GM21423 (cell line): ENCODE results near the gene SLC10A7.

Source experiments
- ATAC-seq: cut with Tn5 transposase; IDR thresholded peaks from one replicate; pipeline ENCODE4 v1.9.1; 2021; ENCODE audit warnings: mild to moderate bottlenecking, moderate library complexity; ENCODE audit not compliant: unreplicated experiment

Gene SLC10A7

GRCh38 chr4:146265950-146266490, 255.7 kb downstream of the SLC10A7 start:
- ATAC-seq = no peak

GRCh38 chr4:146263793-146264192, 257.9 kb downstream of the SLC10A7 start:
- no peak for ATAC-seq

- ATAC-seq = no peak
Measured at GRCh38 chr4:146261041-146261440, 260.7 kb downstream of the SLC10A7 start.

GRCh38 chr4:146260521-146260920, 261.2 kb downstream of the SLC10A7 start:
- ATAC-seq = no peak

GRCh38 chr4:146257511-146257910, 264.2 kb downstream of the SLC10A7 start:
- no peak for ATAC-seq

GRCh38 chr4:146256328-146256727, 265.4 kb downstream of the SLC10A7 start:
- ATAC-seq = no peak

- no peak for ATAC-seq
Measured at GRCh38 chr4:146255874-146256273, 265.9 kb downstream of the SLC10A7 start.

GRCh38 chr4:146255463-146255862, 266.3 kb downstream of the SLC10A7 start:
- ATAC-seq = no peak

- ATAC-seq = no peak
Measured at GRCh38 chr4:146252969-146253611, 268.6 kb downstream of the SLC10A7 start.

GRCh38 chr4:146247356-146247755, 274.4 kb downstream of the SLC10A7 start:
- no peak for ATAC-seq

- no peak for ATAC-seq
Measured at GRCh38 chr4:146246381-146246780, 275.4 kb downstream of the SLC10A7 start.

GRCh38 chr4:146245850-146246249, 275.9 kb downstream of the SLC10A7 start:
- no peak for ATAC-seq

- no peak for ATAC-seq
Measured at GRCh38 chr4:146245246-146245645, 276.5 kb downstream of the SLC10A7 start.

GRCh38 chr4:146244496-146244895, 277.2 kb downstream of the SLC10A7 start:
- no peak for ATAC-seq

GRCh38 chr4:146243883-146244277, 277.9 kb downstream of the SLC10A7 start:
- ATAC-seq = no peak

GRCh38 chr4:146243141-146243882, 278.4 kb downstream of the SLC10A7 start:
- peak; percentile 73 for ATAC-seq

GRCh38 chr4:146238107-146238506, 283.6 kb downstream of the SLC10A7 start:
- ATAC-seq = no peak

- ATAC-seq = no peak
Measured at GRCh38 chr4:146237092-146237491, 284.6 kb downstream of the SLC10A7 start.

- ATAC-seq = no peak
Measured at GRCh38 chr4:146236216-146236615, 285.5 kb downstream of the SLC10A7 start.

- no peak for ATAC-seq
Measured at GRCh38 chr4:146235654-146236177, 286.0 kb downstream of the SLC10A7 start.

- no peak for ATAC-seq
Measured at GRCh38 chr4:146232131-146232722, 289.5 kb downstream of the SLC10A7 start.

GRCh38 chr4:146229406-146229805, 292.3 kb downstream of the SLC10A7 start:
- no peak for ATAC-seq
